Bronchial epithelial cell (primary cell): ENCODE measurements around the gene VAV2. TPM values are rescaled to one million over a fixed set of nuclear protein-coding genes. Genes with fewer than 3 reads are reported as not detected.

Experiments
- DNase-seq: peaks from one replicate; pipeline ENCODE4 v3.0.0-alpha.2; 2010; ENCODE audit warnings: low read depth
- FAIRE-seq: peaks from 2 replicates; lab custom pipeline; 2011; peaks lifted over from hg19 to GRCh38; lab: Jason Lieb, UNC
- H3K27me3 ChIP-seq: 2 replicates; pipeline ENCODE4 v1.5.1; 2011; ENCODE audit warnings: low read length; ENCODE audit not compliant: control insufficient read depth, insufficient read depth
- H3K36me3 ChIP-seq: 2 replicates; pipeline ENCODE4 v1.5.1; 2011; ENCODE audit warnings: low read length; ENCODE audit not compliant: control insufficient read depth, insufficient read depth
- H3K4me3 ChIP-seq: 2 replicates; pipeline ENCODE4 v1.5.1; 2011; ENCODE audit warnings: mild to moderate bottlenecking, low read depth, low read length, control low read depth
- total RNA-seq: library from RNA; depleted of rRNA; stranded (reverse); fragments of >200 nt; gene quantifications from 2 replicates; pipeline ENCODE4 v1.2.1, GENCODE V29; 2014
- TF ChIP-seq, protein P1 (sequence below): IDR thresholded peaks from 2 replicates; pipeline ENCODE4 v1.5.1; 2011; ENCODE audit warnings: mild to moderate bottlenecking, moderate library complexity, low read length, control low read depth, inconsistent platforms; ENCODE audit not compliant: insufficient read depth, severe bottlenecking

The VAV2 gene
- total RNA-seq, 1 donor from 2014 or later, result 46.6 TPM

DNA sequence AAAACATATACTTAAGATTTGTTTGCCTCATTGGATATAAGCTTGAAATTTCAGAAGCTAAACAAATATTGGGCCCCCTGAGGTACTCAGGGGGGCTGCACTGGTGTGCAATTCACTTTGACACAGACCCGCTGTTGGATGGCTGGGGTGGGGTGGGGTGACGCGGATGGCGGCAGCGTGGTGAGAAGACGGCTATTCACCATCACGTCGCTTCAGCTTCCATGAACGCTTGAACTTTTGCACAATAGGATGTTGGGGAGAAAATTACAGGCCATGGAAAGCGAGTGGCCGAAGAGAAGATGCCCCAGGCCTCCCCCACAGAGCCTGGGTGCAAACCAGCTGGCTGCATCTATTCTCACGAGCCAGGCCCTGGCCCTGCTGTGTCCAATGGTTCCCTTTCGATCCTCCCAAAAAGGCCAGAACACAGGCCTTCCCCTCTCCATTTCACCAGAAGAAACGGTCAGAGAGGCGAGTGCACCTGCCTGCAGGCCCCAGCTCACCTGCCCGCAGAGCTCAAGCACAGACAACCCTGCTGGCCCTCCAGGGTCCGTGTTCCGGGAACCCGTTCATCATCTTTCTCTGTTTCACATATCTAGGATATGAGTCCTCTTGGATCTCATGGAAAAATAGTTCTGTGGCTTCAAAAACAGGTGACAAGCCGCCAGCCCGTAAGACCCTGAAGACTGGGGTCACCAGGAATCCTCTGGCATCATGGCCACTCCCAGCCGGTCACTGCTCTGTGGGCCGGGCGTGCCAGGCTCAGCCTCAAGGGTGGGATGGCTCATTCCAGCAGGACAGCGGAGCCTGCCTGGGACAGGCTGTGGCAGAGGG is 207.2 kb downstream of the VAV2 start:
- Histone ChIP-seq H3K27me3 (no peaks in the 10 kb centered on the region), H3K36me3 (peaks cover 27% of the 10 kb centered on the region), H3K4me3 (no peak overlapping the region)
- TF ChIP-seq, protein P1, sequence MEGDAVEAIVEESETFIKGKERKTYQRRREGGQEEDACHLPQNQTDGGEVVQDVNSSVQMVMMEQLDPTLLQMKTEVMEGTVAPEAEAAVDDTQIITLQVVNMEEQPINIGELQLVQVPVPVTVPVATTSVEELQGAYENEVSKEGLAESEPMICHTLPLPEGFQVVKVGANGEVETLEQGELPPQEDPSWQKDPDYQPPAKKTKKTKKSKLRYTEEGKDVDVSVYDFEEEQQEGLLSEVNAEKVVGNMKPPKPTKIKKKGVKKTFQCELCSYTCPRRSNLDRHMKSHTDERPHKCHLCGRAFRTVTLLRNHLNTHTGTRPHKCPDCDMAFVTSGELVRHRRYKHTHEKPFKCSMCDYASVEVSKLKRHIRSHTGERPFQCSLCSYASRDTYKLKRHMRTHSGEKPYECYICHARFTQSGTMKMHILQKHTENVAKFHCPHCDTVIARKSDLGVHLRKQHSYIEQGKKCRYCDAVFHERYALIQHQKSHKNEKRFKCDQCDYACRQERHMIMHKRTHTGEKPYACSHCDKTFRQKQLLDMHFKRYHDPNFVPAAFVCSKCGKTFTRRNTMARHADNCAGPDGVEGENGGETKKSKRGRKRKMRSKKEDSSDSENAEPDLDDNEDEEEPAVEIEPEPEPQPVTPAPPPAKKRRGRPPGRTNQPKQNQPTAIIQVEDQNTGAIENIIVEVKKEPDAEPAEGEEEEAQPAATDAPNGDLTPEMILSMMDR, result no peak
- DNase-seq, result no peak
- no peak for FAIRE-seq

DNA sequence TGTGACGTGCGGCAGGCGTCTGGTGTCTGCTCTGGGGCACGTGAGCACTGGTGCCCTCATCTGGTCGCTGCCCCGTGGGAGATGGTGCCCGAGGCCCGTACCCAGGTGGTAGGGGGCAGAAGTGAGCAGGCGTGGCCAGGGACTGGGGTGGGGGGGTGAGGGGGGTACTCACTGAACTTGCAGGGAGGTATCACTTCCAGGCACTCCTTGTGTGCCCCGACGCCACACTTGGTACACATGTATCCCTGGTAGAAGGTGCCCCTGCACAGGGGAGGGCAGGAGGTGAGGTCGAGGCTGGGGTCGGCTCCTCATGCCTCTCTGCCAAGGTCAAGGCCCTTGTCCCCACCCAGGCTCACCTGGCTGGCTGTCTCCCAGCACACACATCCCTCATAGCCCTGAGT is 208.8 kb downstream of the VAV2 start:
- Histone ChIP-seq H3K4me3 (no peak overlapping the region), H3K36me3 (peaks cover 28% of the 10 kb centered on the region), H3K27me3 (no peaks in the 10 kb centered on the region)
- FAIRE-seq (no peak), DNase-seq (no peak)
- TF ChIP-seq, protein P1, result no peak

DNA sequence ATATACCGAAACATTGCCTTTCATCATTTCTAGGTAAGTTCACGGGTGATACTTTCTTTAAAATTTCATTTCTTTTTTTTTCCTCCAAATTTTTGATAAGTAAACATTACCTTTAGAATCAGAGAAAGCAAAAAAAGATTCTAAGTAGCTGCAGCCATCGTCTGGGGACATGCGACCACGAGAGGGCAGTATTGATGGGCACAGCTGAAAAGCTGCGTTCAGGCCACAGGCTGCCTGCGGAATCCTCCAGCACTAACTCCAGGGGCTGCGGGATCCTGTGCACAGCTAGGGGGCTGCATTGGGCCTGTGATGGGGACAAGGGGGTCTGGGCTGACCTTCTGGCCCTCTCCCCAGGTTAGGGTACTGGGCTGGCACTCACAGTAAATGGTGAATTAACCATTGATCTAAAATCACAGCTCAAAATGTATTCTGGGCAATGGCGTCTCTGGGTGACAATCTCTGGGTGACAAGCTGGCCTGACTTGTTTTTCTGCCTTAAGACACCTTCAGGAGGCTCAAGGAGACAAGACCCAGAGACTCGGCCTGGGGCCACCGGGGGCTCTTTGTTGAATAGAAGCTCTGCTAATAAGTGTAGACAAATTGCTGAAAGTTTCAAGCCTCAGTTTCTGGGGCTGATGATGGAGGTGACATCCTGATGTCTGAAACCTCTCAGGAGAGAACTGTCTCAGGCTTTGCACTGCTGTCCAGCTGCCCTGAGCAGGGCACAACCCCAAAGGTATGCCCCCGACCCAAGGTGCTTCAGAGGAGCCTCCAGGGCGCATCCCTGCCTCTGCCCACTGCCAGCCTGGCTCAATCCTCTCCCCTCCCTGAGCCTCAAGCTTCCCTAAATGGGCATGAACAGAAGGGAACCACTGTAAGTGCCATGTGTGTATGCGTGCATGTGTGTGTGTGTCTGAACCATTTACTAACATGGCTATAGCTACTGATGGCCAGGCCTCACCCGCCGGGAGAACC is 209.7 kb downstream of the VAV2 start:
- Histone ChIP-seq H3K4me3 (no peak overlapping the region), H3K36me3 (peaks cover 31% of the 10 kb centered on the region), H3K27me3 (no peaks in the 10 kb centered on the region)
- DNase-seq (peak; percentile 33), FAIRE-seq (no peak)
- TF ChIP-seq, protein P1, result peak; percentile 75

DNA sequence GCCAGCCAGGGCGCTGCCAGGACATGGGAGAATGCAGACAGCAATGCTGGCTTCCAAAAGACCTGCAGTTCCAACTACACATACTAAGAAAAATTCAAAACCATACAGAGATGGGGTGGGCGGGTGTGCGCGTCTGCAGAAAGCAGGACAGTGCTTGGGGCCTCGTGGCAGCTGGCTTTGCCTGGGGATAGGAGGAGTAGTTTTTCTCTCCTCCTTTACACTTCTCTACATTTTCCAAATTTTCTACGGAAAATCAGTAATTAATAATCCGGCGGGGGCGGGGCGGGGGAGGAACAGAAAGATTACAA is 210.3 kb downstream of the VAV2 start:
- no peak overlapping the region for H3K4me3 ChIP-seq
- no peak for DNase-seq
- no peaks in the 10 kb centered on the region for H3K27me3 ChIP-seq
- TF ChIP-seq, protein P1, result no peak
- no peak for FAIRE-seq
- H3K36me3 ChIP-seq, result peaks cover 33% of the 10 kb centered on the region

DNA sequence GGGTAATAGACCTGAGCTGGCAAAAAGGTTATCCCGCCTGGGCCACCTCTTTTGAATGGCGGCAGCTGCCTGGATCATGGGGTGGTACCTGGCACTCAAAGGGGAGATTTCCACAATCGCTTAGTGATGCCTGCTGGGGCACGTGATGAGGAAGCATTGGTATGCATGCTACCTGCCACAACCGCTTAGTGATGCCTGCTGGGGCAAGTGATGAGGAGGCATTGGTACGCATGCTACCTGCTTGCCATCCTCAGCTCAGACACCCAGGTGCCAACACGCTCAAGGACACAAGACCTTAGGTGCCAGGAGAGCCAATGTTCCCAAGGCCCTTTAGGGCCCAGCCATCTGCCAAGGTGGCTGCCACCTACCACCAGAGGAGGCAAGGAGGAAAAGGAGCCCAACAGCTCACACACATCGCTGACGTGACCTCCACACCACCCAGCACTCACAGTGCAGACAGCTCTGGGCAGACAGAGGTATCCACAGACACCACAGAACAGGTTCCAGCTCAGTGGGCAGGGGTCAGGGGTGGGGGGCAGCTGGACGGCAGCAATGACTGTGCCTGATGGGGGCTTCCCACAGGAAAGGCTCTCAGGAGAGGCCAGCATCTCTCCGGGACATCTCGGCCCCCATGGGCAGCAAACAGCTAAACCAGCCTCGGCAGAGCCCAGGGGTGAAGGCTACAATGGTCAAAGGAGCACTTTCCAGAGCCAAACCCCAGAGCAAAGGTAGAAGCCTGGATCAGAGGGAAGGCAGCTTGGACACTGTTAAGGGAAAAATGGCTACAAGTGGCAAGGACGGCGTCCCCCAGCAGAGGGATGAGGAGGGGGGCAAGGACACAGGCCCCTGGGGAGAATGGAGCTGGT is 210.9 kb downstream of the VAV2 start:
- DNase-seq, result no peak
- H3K27me3 ChIP-seq, result no peaks in the 10 kb centered on the region
- no peak for FAIRE-seq
- H3K36me3 ChIP-seq, result peaks cover 37% of the 10 kb centered on the region
- TF ChIP-seq, protein P1, result no peak
- H3K4me3 ChIP-seq, result no peak overlapping the region
